Activated naive CD8-positive, alpha-beta T cell treated with anti-CD3 and anti-CD28 coated beads for 36 hours (primary cell): Measurements from ENCODE around the gene PHRF1. TPM values are rescaled to one million over a fixed set of nuclear protein-coding genes. Genes with fewer than 3 reads are reported as not detected.
"Not testable (repeated sequence)": the region's sequence is repeated elsewhere in the genome, so short reads cannot be mapped to it uniquely, and the experiment has no call there.

ENCODE experiments used
- DNase-seq: peaks from one replicate; pipeline ENCODE4 v3.0.0; 2021
- H3K27ac Mint-ChIP-seq: one replicate; pipeline ENCODE4 v1.8.0; 2022; ENCODE audit warnings: mild to moderate bottlenecking, moderate library complexity, mixed read lengths
- H3K27me3 Mint-ChIP-seq: one replicate; pipeline ENCODE4 v1.8.0; 2022; ENCODE audit warnings: mild to moderate bottlenecking, mixed read lengths
- H3K36me3 Mint-ChIP-seq: one replicate; pipeline ENCODE4 v1.8.0; 2021; ENCODE audit warnings: mild to moderate bottlenecking, mixed read lengths
- H3K4me1 Mint-ChIP-seq: one replicate; pipeline ENCODE4 v1.8.0; 2021; ENCODE audit warnings: mixed read lengths
- H3K4me3 Mint-ChIP-seq: one replicate; pipeline ENCODE4 v1.8.0; 2022; ENCODE audit warnings: mild to moderate bottlenecking, moderate library complexity, mixed read lengths
- H3K9me3 Mint-ChIP-seq: one replicate; pipeline ENCODE4 v1.8.0; 2022; ENCODE audit warnings: mixed read lengths
- total RNA-seq, 2 experiments: library from RNA; stranded (reverse); gene quantifications; one replicate each; pipeline ENCODE4 v1.2.3, GENCODE V29; 2021

The PHRF1 gene
- total RNA-seq, 2 experiments from 2014 or later, result 42.3 to 44.3 TPM

DNA sequence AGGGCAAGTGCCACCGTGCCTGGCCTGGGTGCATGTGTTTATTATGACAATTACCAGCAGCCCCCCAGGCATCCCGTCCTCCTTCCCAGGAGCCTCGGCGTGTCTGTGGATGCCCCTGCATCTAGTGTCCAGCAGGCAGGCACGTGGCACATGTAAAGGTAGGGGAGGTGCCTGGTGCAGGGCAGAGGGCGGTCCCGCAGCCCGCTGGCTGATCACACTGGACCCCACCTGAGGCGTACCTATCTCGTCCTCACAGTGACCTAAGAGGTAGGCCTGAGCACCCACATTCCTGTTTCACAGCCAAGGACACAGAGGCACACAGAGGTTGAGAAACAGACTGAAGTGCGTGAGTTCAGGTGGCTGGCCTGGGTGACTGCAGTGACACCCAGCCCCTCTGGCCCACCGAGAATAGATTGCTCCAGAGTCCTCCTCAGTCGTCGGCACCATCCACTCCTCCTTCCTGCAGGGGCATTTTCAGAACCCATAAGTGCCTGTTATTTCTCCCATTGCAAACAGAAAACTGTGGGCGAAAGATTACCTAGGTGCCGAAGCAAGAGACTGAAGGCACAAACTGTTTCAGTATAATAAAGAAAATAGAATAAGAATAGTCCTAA, 3.0 kb upstream of the PHRF1 start:
- no peak overlapping the region for H3K27ac Mint-ChIP-seq
- DNase-seq, result no peak
- no peaks in the 10 kb centered on the region for H3K9me3 Mint-ChIP-seq
- H3K4me1 Mint-ChIP-seq, result peaks cover 21% of the 10 kb centered on the region
- H3K4me3 Mint-ChIP-seq, result no peak overlapping the region
- peaks cover 13% of the 10 kb centered on the region for H3K36me3 Mint-ChIP-seq
- H3K27me3 Mint-ChIP-seq, result peaks cover 12% of the 10 kb centered on the region

GRCh38 chr11:574031-574570, 2.2 kb upstream of the PHRF1 start:
- DNase-seq, H3K9me3 Mint-ChIP-seq, H3K27ac Mint-ChIP-seq: not testable (repeated sequence)
- H3K4me3 Mint-ChIP-seq, result peak overlapping the region; percentile 82
- peaks cover 12% of the 10 kb centered on the region for H3K27me3 Mint-ChIP-seq
- peaks cover 20% of the 10 kb centered on the region for H3K36me3 Mint-ChIP-seq
- H3K4me1 Mint-ChIP-seq, result peaks cover 29% of the 10 kb centered on the region

GRCh38 chr11:574632-575312, 1.5 kb upstream of the PHRF1 start:
- Mint-ChIP-seq H3K27me3 (peaks cover 12% of the 10 kb centered on the region), H3K4me1 (peaks cover 36% of the 10 kb centered on the region), H3K4me3 (peak overlapping the region; percentile 82), H3K9me3 (no peaks in the 10 kb centered on the region), H3K36me3 (peaks cover 20% of the 10 kb centered on the region), H3K27ac (no peak overlapping the region)
- DNase-seq, result no peak

DNA sequence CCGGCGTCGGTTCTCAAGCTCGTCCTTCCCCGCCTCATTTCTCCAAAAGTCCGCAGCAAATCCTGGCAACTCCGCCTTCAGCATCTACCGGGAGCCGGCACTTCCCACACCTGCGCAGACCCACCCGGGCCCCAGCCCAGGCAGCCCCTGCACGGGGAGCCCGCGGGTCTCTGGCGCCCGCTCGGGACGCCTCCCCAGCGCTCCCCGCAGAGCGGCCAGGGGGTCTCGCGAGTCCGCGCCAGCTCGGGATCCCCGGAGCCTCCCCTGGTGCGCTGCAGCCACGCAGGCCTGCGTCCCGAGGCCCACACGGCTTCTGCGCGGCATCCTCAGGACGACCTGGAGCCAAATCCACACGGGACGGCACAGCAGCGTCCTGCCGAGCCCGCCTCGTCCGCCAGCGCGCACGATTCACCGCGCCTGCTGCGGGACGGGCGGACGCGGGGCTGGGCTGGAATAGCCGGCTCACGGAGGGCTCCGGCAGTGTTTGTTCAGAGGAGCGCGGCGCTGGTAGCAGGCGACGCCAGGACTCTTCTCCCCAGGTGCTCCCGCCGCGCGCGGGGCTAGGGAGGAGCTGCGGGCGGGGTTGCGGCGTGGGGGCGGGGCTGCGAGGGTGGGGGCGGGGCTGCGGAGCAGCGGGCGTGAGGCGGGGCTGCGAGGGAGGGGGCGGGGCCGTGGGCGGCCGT, 816 bp upstream of the PHRF1 start:
- H3K4me3 Mint-ChIP-seq, result peak overlapping the region; percentile 82
- peaks cover 12% of the 10 kb centered on the region for H3K27me3 Mint-ChIP-seq
- peaks cover 43% of the 10 kb centered on the region for H3K4me1 Mint-ChIP-seq
- H3K36me3 Mint-ChIP-seq, result peaks cover 21% of the 10 kb centered on the region
- no peaks in the 10 kb centered on the region for H3K9me3 Mint-ChIP-seq
- peak overlapping the region; percentile 42 for H3K27ac Mint-ChIP-seq
- DNase-seq, result no peak

- H3K27ac Mint-ChIP-seq, result peak overlapping the region; percentile 86
- H3K9me3 Mint-ChIP-seq, result no peaks in the 10 kb centered on the region
- H3K4me3 Mint-ChIP-seq, result peak overlapping the region; percentile 93
- DNase-seq, result no peak
- peaks cover 48% of the 10 kb centered on the region for H3K4me1 Mint-ChIP-seq
- peaks cover 24% of the 10 kb centered on the region for H3K36me3 Mint-ChIP-seq
- H3K27me3 Mint-ChIP-seq, result peaks cover 12% of the 10 kb centered on the region
These were observed 741 bp downstream of the PHRF1 start for GRCh38 chr11:576811-577610.

DNA sequence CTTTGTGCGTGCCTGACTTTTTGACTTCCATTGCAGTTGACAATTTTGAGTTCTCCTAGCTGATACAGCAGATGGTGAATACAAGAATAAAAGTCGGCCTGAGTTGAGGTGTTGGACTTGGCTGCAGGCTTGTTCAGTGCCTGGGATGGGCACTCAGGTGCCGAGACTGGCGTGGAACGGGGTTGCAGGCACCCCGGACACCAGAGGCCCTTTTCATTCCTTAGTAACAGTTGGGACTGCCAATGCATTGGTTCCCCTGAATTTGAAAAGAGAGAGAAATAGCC, 1.3 kb downstream of the PHRF1 start:
- no peaks in the 10 kb centered on the region for H3K9me3 Mint-ChIP-seq
- peak overlapping the region; percentile 86 for H3K27ac Mint-ChIP-seq
- H3K4me3 Mint-ChIP-seq, result peak overlapping the region; percentile 93
- H3K4me1 Mint-ChIP-seq, result peaks cover 48% of the 10 kb centered on the region
- H3K27me3 Mint-ChIP-seq, result peaks cover 12% of the 10 kb centered on the region
- no peak for DNase-seq
- peaks cover 24% of the 10 kb centered on the region for H3K36me3 Mint-ChIP-seq

DNA sequence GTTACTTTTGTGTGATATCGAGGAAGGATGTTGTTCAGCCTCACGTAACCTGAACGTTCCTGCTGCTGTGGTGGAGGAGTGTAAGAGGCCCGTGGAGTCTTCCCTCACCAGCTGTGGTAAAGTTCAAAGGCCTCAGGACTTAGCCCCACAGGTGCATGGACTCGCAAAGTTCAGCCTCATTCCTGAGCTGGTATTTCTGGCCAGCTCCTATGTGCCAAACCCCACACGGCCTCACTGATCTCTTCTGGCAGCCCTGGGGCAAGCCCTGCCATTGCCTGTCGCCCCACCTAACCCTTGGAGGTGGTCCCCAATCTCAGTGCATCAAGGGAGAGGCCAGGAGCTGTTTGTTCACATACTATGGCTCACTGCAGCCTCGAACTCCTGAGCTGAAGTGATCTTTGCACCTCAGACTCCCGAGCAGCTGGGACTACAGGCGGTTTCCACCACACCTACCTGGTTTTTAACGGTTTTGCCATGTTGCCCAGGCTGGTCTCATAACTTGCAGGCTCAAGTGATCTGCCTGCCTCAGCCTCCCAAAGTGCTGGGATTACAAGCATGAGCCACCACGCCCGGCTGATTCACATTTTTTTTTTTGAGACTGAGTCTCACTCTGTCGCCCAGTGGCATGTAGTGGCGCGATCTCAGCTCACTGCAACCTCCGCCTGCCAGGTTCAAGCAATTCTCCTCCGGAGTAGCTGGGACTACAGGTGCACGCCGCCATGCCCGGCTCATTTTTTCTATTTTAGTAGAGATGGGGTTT, 2.2 kb downstream of the PHRF1 start:
- peaks cover 48% of the 10 kb centered on the region for H3K4me1 Mint-ChIP-seq
- DNase-seq, result no peak
- H3K27ac Mint-ChIP-seq, result peak overlapping the region; percentile 62
- peaks cover 24% of the 10 kb centered on the region for H3K36me3 Mint-ChIP-seq
- H3K9me3 Mint-ChIP-seq, result no peaks in the 10 kb centered on the region
- H3K27me3 Mint-ChIP-seq, result peaks cover 12% of the 10 kb centered on the region
- H3K4me3 Mint-ChIP-seq, result peak overlapping the region; percentile 93

DNA sequence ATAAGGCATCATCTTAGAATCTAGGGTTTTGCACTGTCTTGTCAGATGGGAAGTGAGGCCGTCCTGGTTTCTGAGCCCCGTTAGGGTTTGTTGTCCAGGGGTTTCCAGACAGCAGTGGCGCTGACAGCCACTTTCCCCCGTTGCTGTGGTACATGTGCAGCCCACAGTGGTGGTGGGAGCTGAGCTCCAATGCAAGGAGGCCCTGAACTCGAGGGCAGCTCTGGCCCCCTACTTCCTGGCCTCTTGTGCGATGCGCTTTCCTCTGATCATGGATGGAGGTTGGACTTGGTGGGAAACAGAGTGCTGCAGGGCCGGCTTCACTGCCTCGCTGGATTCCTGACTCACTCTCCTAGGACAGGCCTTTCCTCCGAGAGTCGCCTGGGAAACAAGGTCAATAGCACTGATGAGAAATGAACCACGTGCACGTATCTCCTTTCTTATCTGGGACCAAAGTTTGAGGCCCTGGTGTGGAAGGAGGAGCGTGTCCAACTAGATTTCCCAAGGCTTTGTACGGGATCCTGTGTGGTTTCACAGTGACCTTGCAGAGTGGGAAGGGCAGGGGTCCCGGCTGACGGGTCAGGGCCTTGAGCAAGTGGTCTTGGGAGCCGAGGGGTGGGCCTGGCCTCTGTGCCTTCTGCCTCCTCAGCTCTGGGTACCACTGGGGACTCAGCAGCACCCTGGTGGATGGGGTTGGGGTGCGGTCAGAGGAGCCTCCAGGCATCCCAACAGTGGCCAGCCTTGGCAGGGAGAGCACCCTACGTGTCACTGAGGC, 3.7 kb downstream of the PHRF1 start:
- peaks cover 37% of the 10 kb centered on the region for H3K4me1 Mint-ChIP-seq
- peaks cover 3% of the 10 kb centered on the region for H3K27me3 Mint-ChIP-seq
- no peak overlapping the region for H3K4me3 Mint-ChIP-seq
- no peak overlapping the region for H3K27ac Mint-ChIP-seq
- no peak for DNase-seq
- H3K36me3 Mint-ChIP-seq, result peaks cover 29% of the 10 kb centered on the region
- H3K9me3 Mint-ChIP-seq, result no peaks in the 10 kb centered on the region

DNA sequence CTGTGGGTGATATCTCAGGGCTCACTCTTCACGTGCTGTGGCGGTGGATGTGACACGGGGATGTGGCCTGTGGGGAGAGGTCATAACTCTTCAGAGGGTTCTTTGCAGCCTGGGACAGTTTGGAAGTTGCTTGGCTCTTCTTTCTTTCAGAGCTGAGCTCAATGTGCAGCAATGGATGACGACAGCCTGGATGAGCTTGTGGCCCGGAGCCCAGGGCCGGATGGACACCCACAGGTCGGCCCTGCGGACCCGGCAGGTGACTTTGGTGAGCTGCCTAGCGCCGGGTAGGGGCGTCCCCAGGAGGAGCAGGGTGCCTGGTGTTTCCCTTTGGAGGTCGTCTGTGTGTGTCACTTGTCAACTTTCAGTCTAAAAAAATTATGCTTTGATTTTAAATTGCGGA, 5.1 kb downstream of the PHRF1 start:
- Mint-ChIP-seq H3K27ac (no peak overlapping the region), H3K4me3 (peak overlapping the region; percentile 12), H3K4me1 (peaks cover 39% of the 10 kb centered on the region), H3K9me3 (no peaks in the 10 kb centered on the region), H3K27me3 (no peaks in the 10 kb centered on the region), H3K36me3 (peaks cover 30% of the 10 kb centered on the region)
- no peak for DNase-seq

DNA sequence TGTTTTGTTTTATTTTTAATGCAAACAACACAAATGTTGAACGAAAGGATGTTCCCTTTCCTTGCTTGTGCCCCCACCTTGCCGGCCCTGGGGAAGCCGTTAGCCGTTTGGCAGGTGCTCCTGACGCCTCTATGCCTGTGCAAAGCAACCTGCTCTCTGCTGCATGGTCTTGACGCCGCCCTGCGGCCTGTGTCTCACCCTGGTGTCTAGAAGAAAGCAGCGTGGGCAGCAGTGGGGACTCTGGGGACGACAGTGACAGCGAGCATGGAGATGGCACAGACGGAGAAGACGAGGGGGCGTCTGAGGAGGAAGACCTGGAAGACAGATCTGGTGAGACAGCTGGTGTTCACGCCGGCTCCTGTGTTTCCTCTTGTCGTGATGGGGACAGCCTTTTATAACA, 5.5 kb downstream of the PHRF1 start:
- no peak for DNase-seq
- no peaks in the 10 kb centered on the region for H3K27me3 Mint-ChIP-seq
- H3K4me3 Mint-ChIP-seq, result no peak overlapping the region
- no peak overlapping the region for H3K27ac Mint-ChIP-seq
- peaks cover 33% of the 10 kb centered on the region for H3K36me3 Mint-ChIP-seq
- H3K9me3 Mint-ChIP-seq, result no peaks in the 10 kb centered on the region
- peaks cover 42% of the 10 kb centered on the region for H3K4me1 Mint-ChIP-seq

DNA sequence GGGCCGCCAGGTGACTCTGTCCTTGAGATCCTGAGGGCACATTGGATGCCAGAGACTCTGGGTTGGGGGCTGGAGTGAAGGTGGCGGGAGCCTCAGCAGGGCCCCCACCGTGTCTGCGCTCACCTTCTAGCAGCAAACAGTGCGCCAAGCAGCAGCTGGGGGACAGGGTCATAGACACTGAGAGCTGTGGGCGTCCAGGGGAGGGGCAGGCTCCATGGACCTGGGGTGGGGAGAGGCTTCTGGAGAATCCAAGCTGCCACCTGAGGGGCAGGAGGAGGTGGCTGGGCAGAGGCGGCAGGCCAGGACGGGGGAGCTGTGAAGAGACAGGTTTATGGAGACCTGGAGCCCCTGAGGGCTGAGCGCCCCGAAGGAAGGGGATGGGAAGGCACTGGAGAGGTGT, 8.0 kb downstream of the PHRF1 start:
- Mint-ChIP-seq H3K4me1 (peaks cover 38% of the 10 kb centered on the region), H3K27ac (peak overlapping the region; percentile 29), H3K36me3 (peaks cover 21% of the 10 kb centered on the region), H3K27me3 (no peaks in the 10 kb centered on the region), H3K4me3 (no peak overlapping the region), H3K9me3 (no peaks in the 10 kb centered on the region)
- no peak for DNase-seq

DNA sequence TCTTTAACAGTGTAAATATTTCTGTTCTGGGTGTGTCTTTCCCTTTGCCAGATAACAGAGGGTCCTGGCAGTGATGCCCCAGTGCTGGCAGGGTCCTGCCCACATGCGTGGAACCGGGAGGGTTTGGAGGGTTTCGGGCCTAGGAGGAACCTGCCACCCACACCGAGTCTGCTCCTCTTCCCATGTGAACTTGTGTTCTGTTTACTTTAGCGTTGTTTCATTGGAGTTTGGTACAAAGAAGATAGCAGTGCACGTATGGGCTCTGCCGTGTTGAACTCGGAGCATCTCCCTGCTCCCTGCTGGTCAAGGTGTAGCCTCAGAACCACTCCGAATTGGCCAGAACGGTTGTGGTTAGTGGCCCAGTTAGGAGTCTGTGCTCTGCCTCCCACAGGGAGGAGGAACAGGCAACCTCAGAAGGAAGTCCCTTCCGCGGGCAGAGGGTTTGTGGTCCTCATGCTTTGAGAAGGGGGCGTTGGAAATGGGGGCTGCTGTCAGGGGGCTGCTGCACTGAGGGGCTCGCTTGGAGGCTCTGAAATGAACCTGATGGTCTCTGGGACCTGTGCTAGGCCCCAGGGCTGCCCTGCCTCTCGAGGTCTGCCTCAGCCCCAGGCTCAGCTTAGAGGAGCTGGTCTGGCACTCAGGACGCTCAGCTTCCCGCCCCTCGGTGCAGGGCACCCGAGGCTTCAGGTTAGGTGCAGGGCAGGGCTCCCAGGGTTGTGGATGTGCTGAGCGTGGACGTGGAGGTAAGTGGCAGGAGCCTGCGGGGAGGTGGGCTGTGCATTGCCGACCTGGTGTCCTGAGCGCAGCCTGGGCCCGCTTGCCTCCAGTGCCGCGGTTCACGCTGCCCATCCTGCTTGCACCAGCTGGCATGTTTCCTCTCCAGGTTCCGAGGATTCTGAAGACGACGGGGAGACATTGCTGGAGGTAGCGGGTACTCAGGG, 10.4 kb downstream of the PHRF1 start:
- H3K27ac Mint-ChIP-seq, result peak overlapping the region; percentile 100
- DNase-seq, result no peak
- peaks cover 21% of the 10 kb centered on the region for H3K4me1 Mint-ChIP-seq
- no peaks in the 10 kb centered on the region for H3K9me3 Mint-ChIP-seq
- no peaks in the 10 kb centered on the region for H3K27me3 Mint-ChIP-seq
- peaks cover 28% of the 10 kb centered on the region for H3K36me3 Mint-ChIP-seq
- H3K4me3 Mint-ChIP-seq, result no peak overlapping the region

DNA sequence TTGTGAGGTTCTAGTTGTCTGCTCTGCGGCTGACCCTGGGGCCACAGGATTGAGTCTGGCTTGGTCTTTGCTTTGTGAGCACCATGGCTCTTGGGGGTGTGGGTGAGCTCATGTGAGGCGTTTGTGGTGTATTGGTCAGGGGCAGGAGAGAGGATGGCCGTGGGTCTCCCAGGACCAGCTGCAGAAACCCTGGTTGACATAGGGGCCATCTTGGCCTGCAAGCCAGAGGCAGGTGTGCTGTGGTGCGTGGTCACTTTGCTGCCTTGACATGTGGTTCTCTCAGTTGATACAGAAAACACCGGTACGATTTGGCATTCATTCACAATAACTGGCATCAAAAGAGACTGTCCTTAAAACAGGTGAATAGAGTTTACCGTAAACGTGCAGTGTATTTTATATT, 11.3 kb downstream of the PHRF1 start:
- Mint-ChIP-seq H3K36me3 (peaks cover 29% of the 10 kb centered on the region), H3K4me1 (peaks cover 21% of the 10 kb centered on the region), H3K27ac (peak overlapping the region; percentile 100), H3K4me3 (no peak overlapping the region), H3K9me3 (no peaks in the 10 kb centered on the region), H3K27me3 (no peaks in the 10 kb centered on the region)
- DNase-seq, result no peak
